Stromal cell of bone marrow (primary cell): ENCODE measurements around the gene SNRNP25.
"Not testable (repeated sequence)": the region's sequence is repeated elsewhere in the genome, so short reads cannot be mapped to it uniquely, and the experiment has no call there.

Source experiments
- DNase-seq: peaks from one replicate; pipeline ENCODE4 v3.0.0-alpha.2; 2012; ENCODE audit warnings: low read depth

Gene SNRNP25

GRCh38 chr16:53346-54236 is at the start of gene SNRNP25, which contains the start of gene POLR3K:
Gene SNRNP25 (plus strand): TSS chr16:53828. CDS start chr16:54017, 189 bp downstream.
Gene POLR3K (minus strand): TSS chr16:53608. CDS start chr16:53586, 22 bp downstream.
- DNase-seq, result peak; percentile 96

GRCh38 chr16:9903-10665 is 43.5 kb upstream of the SNRNP25 start:
- DNase-seq, result no peak

GRCh38 chr16:10772-11171 is 42.9 kb upstream of the SNRNP25 start:
- DNase-seq, result not testable (repeated sequence)

GRCh38 chr16:17062-17765 is 36.4 kb upstream of the SNRNP25 start:
- not testable (repeated sequence) for DNase-seq

- not testable (repeated sequence) for DNase-seq
These were observed 32.7 kb upstream of the SNRNP25 start for GRCh38 chr16:20886-21285.

GRCh38 chr16:24151-24550 is 29.5 kb upstream of the SNRNP25 start:
- DNase-seq, result not testable (repeated sequence)

- not testable (repeated sequence) for DNase-seq
These were observed 27.7 kb upstream of the SNRNP25 start for GRCh38 chr16:25926-26348.

- not testable (repeated sequence) for DNase-seq
These were observed 23.0 kb upstream of the SNRNP25 start for GRCh38 chr16:30627-31026.

- not testable (repeated sequence) for DNase-seq
These were observed 20.3 kb upstream of the SNRNP25 start for GRCh38 chr16:33154-33876.

- DNase-seq, result no peak
These were observed 19.6 kb upstream of the SNRNP25 start for GRCh38 chr16:33877-34647.

GRCh38 chr16:34648-34987 is 19.0 kb upstream of the SNRNP25 start:
- DNase-seq, result no peak

- no peak for DNase-seq
These were observed 18.5 kb upstream of the SNRNP25 start for GRCh38 chr16:35011-35677.

- DNase-seq, result no peak
These were observed 17.8 kb upstream of the SNRNP25 start for GRCh38 chr16:35678-36305.

GRCh38 chr16:36336-36984 is 17.2 kb upstream of the SNRNP25 start:
- DNase-seq, result no peak

GRCh38 chr16:37511-37910 is 16.1 kb upstream of the SNRNP25 start:
- DNase-seq, result no peak

GRCh38 chr16:38206-38605 is 15.4 kb upstream of the SNRNP25 start:
- DNase-seq, result not testable (repeated sequence)

GRCh38 chr16:38941-39892 is 14.4 kb upstream of the SNRNP25 start:
- DNase-seq, result no peak

- no peak for DNase-seq
These were observed 12.1 kb upstream of the SNRNP25 start for GRCh38 chr16:41439-42068.
